GM19239 (cell line): ENCODE data around the gene LSS.
A peak's percentile ranks its signal among the peaks of the same experiment; 100 is the strongest.

Experiments
- DNase-seq: peaks from one replicate; pipeline ENCODE4 v3.0.0; 2011; ENCODE audit warnings: low spot score; ENCODE audit not compliant: insufficient read length
- FAIRE-seq: peaks from 2 replicates; lab custom pipeline; 2011; peaks lifted over from hg19 to GRCh38; lab: Jason Lieb, UNC

Gene LSS

GRCh38 chr21:46157396-46157986 is 71.1 kb downstream of the LSS start:
- DNase-seq = no peak
- FAIRE-seq = no peak

- DNase-seq (no peak), FAIRE-seq (no peak)
These were observed 71.9 kb downstream of the LSS start for GRCh38 chr21:46156678-46157077.

- FAIRE-seq = no peak
These were observed 72.3 kb downstream of the LSS start for GRCh38 chr21:46156378-46156645.

GRCh38 chr21:46155514-46156377 is 72.8 kb downstream of the LSS start, which contains the start of gene FTCD:
Gene FTCD, minus strand, starts transcription at chr21:46155579. Its CDS starts 56 bp downstream, at chr21:46155523.
- FAIRE-seq (no peak), DNase-seq (no peak)

More at GRCh38 chr21:46156378-46156645, 72.3 kb downstream of the LSS start:
- no peak for DNase-seq

- FAIRE-seq (no peak), DNase-seq (no peak)
These were observed 73.5 kb downstream of the LSS start for GRCh38 chr21:46154955-46155513.

GRCh38 chr21:46154155-46154954 is 74.2 kb downstream of the LSS start:
- FAIRE-seq = no peak
- no peak for DNase-seq

GRCh38 chr21:46153247-46154154 is 75.1 kb downstream of the LSS start:
- FAIRE-seq (no peak), DNase-seq (no peak)

GRCh38 chr21:46152927-46153246 is 75.7 kb downstream of the LSS start:
- DNase-seq (no peak), FAIRE-seq (no peak)

GRCh38 chr21:46151989-46152926 is 76.3 kb downstream of the LSS start:
- FAIRE-seq = no peak
- DNase-seq = no peak

GRCh38 chr21:46151261-46151988 is 77.1 kb downstream of the LSS start:
- DNase-seq (no peak), FAIRE-seq (no peak)

- DNase-seq (no peak), FAIRE-seq (no peak)
These were observed 78.0 kb downstream of the LSS start for GRCh38 chr21:46150491-46151121.

- FAIRE-seq = no peak
These were observed 78.5 kb downstream of the LSS start for GRCh38 chr21:46150073-46150472.

GRCh38 chr21:46149205-46149901 is 79.2 kb downstream of the LSS start:
- DNase-seq (no peak), FAIRE-seq (no peak)

More at GRCh38 chr21:46150073-46150472, 78.5 kb downstream of the LSS start:
- DNase-seq = no peak

- DNase-seq = no peak
- FAIRE-seq = no peak
These were observed 80.5 kb downstream of the LSS start for GRCh38 chr21:46148106-46148505.

GRCh38 chr21:46147429-46147828 is 81.1 kb downstream of the LSS start:
- DNase-seq = peak; percentile 72

GRCh38 chr21:46146856-46147255 is 81.7 kb downstream of the LSS start:
- FAIRE-seq (no peak), DNase-seq (no peak)

More at GRCh38 chr21:46147429-46147828, 81.1 kb downstream of the LSS start:
- FAIRE-seq = peak; percentile 78
